Measurements from ENCODE around the gene PROCA1. TPM values are rescaled to one million over a fixed set of nuclear protein-coding genes. Genes with fewer than 3 reads are reported as not detected.

The PROCA1 gene
- total and polyA plus RNA-seq, 7 donors, result 0.54 to 2.3 (median 1.1) TPM; not detected in 1

- WGBS, 2 donors, result 15 to 59% methylated on average over 5 of the region's 5 CpGs
- peaks cover 0 to 50% (median 44%) of the 10 kb centered on the region in 4 donors for H3K4me1 ChIP-seq
These were observed 34.9 kb upstream of the PROCA1 start for GRCh38 chr17:28746611-28747050.

GRCh38 chr17:28745786-28746411 lies 34.2 kb upstream of the PROCA1 start:
- Histone ChIP-seq H3K27me3 (no peaks in the 10 kb centered on the region), H3K4me3 (peak overlapping the region in 1 of 4 donors; percentile 78), H3K9me3 (no peaks in the 10 kb centered on the region), H3K36me3 (peaks cover 0 to 9% (median 4%) of the 10 kb centered on the region in 4 donors), H3K4me1 (peaks cover 0 to 50% (median 44%) of the 10 kb centered on the region in 4 donors), H3K27ac (peak overlapping the region; percentile 84 to 91 (median 89))
- intact Hi-C loops (cut with DNase I), result no loop called here
- DNase-seq, result no peak
- 19 to 63% methylated on average over 4 of the region's 4 CpGs for WGBS, 2 donors
- TF ChIP-seq EP300 (IDR thresholded peaks at IDR 0.05) (no peak), POLR2AphosphoS5 (IDR thresholded peaks at IDR 0.05) (no peak), POLR2A (IDR thresholded peaks at IDR 0.05) (no peak), CTCF (IDR thresholded peaks at IDR 0.05) (no peak)

More at GRCh38 chr17:28746611-28747050, 34.9 kb upstream of the PROCA1 start:
- Histone ChIP-seq H3K36me3 (peaks cover 0 to 9% (median 4%) of the 10 kb centered on the region in 4 donors), H3K4me3 (no peak overlapping the region), H3K27ac (peak overlapping the region; percentile 20 to 90 (median 86)), H3K9me3 (no peaks in the 10 kb centered on the region), H3K27me3 (no peaks in the 10 kb centered on the region)
- intact Hi-C loops (cut with DNase I), result no loop called here
- TF ChIP-seq POLR2AphosphoS5 (IDR thresholded peaks at IDR 0.05) (no peak), CTCF (IDR thresholded peaks at IDR 0.05) (no peak), EP300 (IDR thresholded peaks at IDR 0.05) (no peak), POLR2A (IDR thresholded peaks at IDR 0.05) (no peak)
- DNase-seq, result no peak

- no peak for TF ChIP-seq POLR2AphosphoS5 (IDR thresholded peaks at IDR 0.05)
- no peak for TF ChIP-seq POLR2A (IDR thresholded peaks at IDR 0.05)
- no peak for TF ChIP-seq EP300 (IDR thresholded peaks at IDR 0.05)
- TF ChIP-seq CTCF (IDR thresholded peaks at IDR 0.05), result no peak
- peak; percentile 83 for DNase-seq
- Histone ChIP-seq H3K27ac (peak overlapping the region; percentile 84 to 91 (median 89)), H3K4me3 (peak overlapping the region; percentile 64 to 78 (median 72)), H3K36me3 (peaks cover 0 to 9% (median 4%) of the 10 kb centered on the region in 4 donors), H3K4me1 (peaks cover 0 to 47% (median 44%) of the 10 kb centered on the region in 4 donors), H3K27me3 (no peaks in the 10 kb centered on the region), H3K9me3 (no peaks in the 10 kb centered on the region)
- intact Hi-C loops (cut with DNase I), result no loop called here
- 1 to 3% methylated on average over 31 of the region's 31 CpGs for WGBS, 2 donors
These were observed 33.5 kb upstream of the PROCA1 start for GRCh38 chr17:28744972-28745785.

- Histone ChIP-seq H3K27ac (peak overlapping the region; percentile 84 to 91 (median 89)), H3K9me3 (no peaks in the 10 kb centered on the region), H3K36me3 (peaks cover 0 to 9% (median 4%) of the 10 kb centered on the region in 4 donors), H3K4me3 (peak overlapping the region; percentile 64 to 78 (median 72)), H3K27me3 (no peaks in the 10 kb centered on the region), H3K4me1 (peaks cover 0 to 42% (median 41%) of the 10 kb centered on the region in 4 donors)
- 0 to 1% methylated on average over 61 of the region's 61 CpGs for WGBS, 2 donors
- intact Hi-C loops (cut with DNase I), result no loop called here
- TF ChIP-seq CTCF (IDR thresholded peaks at IDR 0.05), result no peak
- peak in 2 of 4 donors; percentile 60 to 62 for TF ChIP-seq POLR2AphosphoS5 (IDR thresholded peaks at IDR 0.05)
- TF ChIP-seq EP300 (IDR thresholded peaks at IDR 0.05), result no peak
- TF ChIP-seq POLR2A (IDR thresholded peaks at IDR 0.05), result no peak
- peak; percentile 74 for DNase-seq
These were observed 32.6 kb upstream of the PROCA1 start for GRCh38 chr17:28744104-28744971.
